Sigmoid colon (tissue), 7 donors: ENCODE results near the gene BBS4. TPM values are rescaled to one million over a fixed set of nuclear protein-coding genes. Genes with fewer than 3 reads are reported as not detected.
"Not testable (repeated sequence)": the region's sequence is repeated elsewhere in the genome, so short reads cannot be mapped to it uniquely, and the experiment has no call there.

ENCODE experiments used
- DNase-seq: peaks from one replicate; pipeline ENCODE4 v3.0.0-alpha.2; 2019
- H3K27ac ChIP-seq, 4 donors: fragments of 200-600 bp; sonication (generic); one replicate each; pipeline ENCODE4 v1.5.1; 2016 to 2019; ENCODE audit warnings: mild to moderate bottlenecking in 1 of 4
- H3K27me3 ChIP-seq, 3 donors: fragments of 200-600 bp; sonication (generic); one replicate each; pipeline ENCODE4 v1.5.1; 2019; ENCODE audit warnings: mild to moderate bottlenecking in 1 of 3
- H3K36me3 ChIP-seq, 4 donors: fragments of 200-600 bp; sonication (generic); one replicate each; pipeline ENCODE4 v1.5.1; 2016 to 2019
- H3K4me1 ChIP-seq, 4 donors: fragments of 200-600 bp; sonication (generic); one replicate each; pipeline ENCODE4 v1.5.1; 2017 to 2019
- H3K4me3 ChIP-seq, 4 donors: fragments of 200-600 bp; sonication (generic); one replicate each; pipeline ENCODE4 v1.5.1; 2017 to 2019; ENCODE audit warnings: mild to moderate bottlenecking in 2 of 4, moderate library complexity in 1 of 4
- H3K9me3 ChIP-seq, 4 donors: fragments of 200-600 bp in 3 of 4; sonication (generic) in 3 of 4; one replicate each; pipeline versions ENCODE4 v1.5.1 to v1.6.1; 2013 to 2019
- CTCF ChIP-seq, 4 experiments: fragments of 450-650 bp in 3 of 4; fragments of 200-600 bp in 1 of 4; IDR thresholded peaks; one replicate each; pipeline ENCODE4 v1.5.1; 2016 to 2019; ENCODE audit warnings: antibody characterized with exemption in 4 of 4, mild to moderate bottlenecking in 3 of 4, moderate library complexity in 2 of 4
- EP300 ChIP-seq, 4 donors: sonication (generic); formaldehyde crosslinking; IDR thresholded peaks; one replicate each; pipeline ENCODE4 v1.6.1; 2017; ENCODE audit warnings: antibody characterized with exemption in 4 of 4
- POLR2A ChIP-seq, 2 donors: fragments of 450-650 bp; IDR thresholded peaks; one replicate each; pipeline ENCODE4 v1.6.1; 2016; ENCODE audit warnings: antibody characterized with exemption in 2 of 2, mild to moderate bottlenecking in 2 of 2, moderate library complexity in 2 of 2
- POLR2AphosphoS5 ChIP-seq, 4 donors: sonication (generic); formaldehyde crosslinking; IDR thresholded peaks; one replicate each; pipeline ENCODE4 v1.6.1; 2017; ENCODE audit warnings: antibody characterized with exemption in 4 of 4
- WGBS, 2 donors: extraction: QIAGEN DNeasy Blood & Tissue Kit; methylation state at CpG; one replicate each; pipeline ENCODE4 v1.1.7; 2013; 5-methylcytosine and 5-hydroxymethylcytosine counted together
- intact Hi-C: fragments of 100-400 bp; cut with DNase I; formaldehyde crosslinking; loops from one replicate; pipeline ENCODE4 v1.15.1; 2023
- polyA plus RNA-seq, 3 donors: library from polyadenylated mRNA; stranded (reverse); fragments of 200-250 nt; gene quantifications; one replicate each; pipeline ENCODE4 v1.2.3, GENCODE V29; 2013
- total RNA-seq, 4 donors: library from RNA; depleted of rRNA; stranded (reverse); fragments of >200 nt; gene quantifications; one replicate each; pipeline ENCODE4 v1.1.0, GENCODE V29; 2016
- donor health status: healthy with polysubstance abuse.
- donor health status: Bipolar disorder and iron deficiency.
- donor health status: healthy.

Gene BBS4
- total and polyA plus RNA-seq, 7 donors = 4.4 to 34.3 (median 18.3) TPM

DNA sequence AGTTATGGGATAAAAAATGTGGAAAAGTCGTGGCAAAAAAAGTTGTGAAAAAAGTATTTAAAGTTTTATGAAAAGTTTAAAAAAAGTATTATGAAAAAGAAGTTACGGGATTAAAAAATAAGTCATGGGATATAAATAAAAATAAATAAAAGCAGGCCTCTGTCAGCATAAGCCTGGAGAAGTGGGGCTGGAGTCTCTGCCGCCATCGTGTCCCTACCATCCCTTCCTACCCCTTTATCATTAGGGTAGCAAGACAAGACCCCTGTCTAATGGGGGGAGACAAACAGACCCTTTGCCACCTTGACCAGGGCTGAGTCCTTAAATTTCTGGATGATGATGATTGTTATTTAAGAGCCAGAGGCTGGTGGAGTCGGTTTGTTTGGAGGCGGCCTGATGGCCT lies 16.2 kb upstream of the BBS4 start:
- intact Hi-C loops, H3K27me3 ChIP-seq, H3K4me1 ChIP-seq, H3K4me3 ChIP-seq, H3K36me3 ChIP-seq, H3K27ac ChIP-seq, H3K9me3 ChIP-seq: not testable (repeated sequence)
- WGBS, 2 donors = 91 to 98% methylated on average over 5 of the region's 6 CpGs
- peak; percentile 67 for DNase-seq

DNA sequence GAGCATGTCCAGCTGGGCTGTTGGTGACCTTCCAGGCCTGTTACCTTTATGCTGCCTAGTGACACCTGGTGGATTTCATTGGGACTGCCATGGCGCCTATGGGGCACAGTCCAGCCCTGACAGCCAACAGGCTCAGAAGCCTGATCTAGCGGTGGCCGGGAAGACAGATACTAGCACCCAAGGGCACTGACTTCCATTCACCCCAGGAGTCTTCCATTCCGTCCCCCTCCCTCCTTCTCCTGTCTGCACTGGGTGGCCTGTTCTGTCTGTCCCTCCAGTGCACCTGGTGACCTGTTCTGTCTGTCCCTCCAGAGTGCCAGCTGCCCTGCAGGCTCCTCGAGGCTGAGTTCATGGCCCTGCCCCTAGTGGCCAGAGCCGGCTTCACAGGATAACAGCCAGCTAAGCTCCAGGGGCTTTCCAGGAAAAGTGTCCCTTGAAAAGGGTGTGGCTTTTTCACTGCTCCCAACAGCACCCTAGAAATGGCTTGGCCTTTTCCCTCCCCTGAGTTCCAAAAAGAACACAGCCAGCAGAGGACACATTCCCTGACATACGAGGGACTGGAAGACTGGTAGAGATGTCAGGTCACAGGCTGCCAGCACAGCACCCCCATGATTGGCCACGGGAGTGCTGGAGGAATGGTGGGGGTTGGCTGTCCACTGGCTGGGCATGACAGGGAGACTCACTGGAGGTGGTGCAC lies 15.2 kb upstream of the BBS4 start:
- H3K27ac ChIP-seq, H3K27me3 ChIP-seq, H3K9me3 ChIP-seq, H3K36me3 ChIP-seq, intact Hi-C loops, H3K4me1 ChIP-seq, H3K4me3 ChIP-seq: not testable (repeated sequence)
- DNase-seq = peak; percentile 69
- 6% methylated on average over 8 of the region's 8 CpGs for WGBS, 2 donors
- TF ChIP-seq CTCF (IDR thresholded peaks at IDR 0.05) = peak; percentile 29 to 69 (median 62)

DNA sequence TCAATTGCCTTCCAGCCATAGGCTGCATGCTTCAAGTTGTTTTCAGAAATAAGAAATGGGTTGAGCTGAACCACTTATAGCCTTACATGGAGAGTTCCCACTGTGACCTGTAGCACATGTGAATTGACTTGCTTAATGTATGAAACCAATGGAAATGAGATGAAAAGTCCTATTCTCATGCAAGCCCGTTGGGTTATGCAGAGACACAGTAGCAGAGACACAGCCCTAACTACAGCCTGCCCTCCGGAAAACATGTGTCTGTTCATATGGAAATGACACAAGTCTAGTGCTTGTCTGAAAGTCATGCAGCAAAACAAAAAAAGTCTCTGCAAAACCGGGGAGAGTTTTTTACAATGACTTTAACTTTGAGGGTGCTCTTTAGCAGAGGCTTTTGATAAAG lies 14.5 kb upstream of the BBS4 start:
- TF ChIP-seq CTCF (IDR thresholded peaks at IDR 0.05) (no peak), EP300 (IDR thresholded peaks at IDR 0.05) (no peak), POLR2A (IDR thresholded peaks at IDR 0.05) (no peak), POLR2AphosphoS5 (IDR thresholded peaks at IDR 0.05) (no peak)
- peaks cover 0 to 12% (median 0%) of the 10 kb centered on the region in 3 donors for H3K27me3 ChIP-seq
- no peaks in the 10 kb centered on the region for H3K9me3 ChIP-seq
- 28 to 40% methylated on average over 3 of the region's 3 CpGs for WGBS, 2 donors
- no peak overlapping the region for H3K4me3 ChIP-seq
- H3K36me3 ChIP-seq = no peaks in the 10 kb centered on the region
- no peak overlapping the region for H3K27ac ChIP-seq
- H3K4me1 ChIP-seq = peaks cover 0 to 8% (median 3%) of the 10 kb centered on the region in 4 donors
- intact Hi-C loops = no loop called here
- no peak for DNase-seq

DNA sequence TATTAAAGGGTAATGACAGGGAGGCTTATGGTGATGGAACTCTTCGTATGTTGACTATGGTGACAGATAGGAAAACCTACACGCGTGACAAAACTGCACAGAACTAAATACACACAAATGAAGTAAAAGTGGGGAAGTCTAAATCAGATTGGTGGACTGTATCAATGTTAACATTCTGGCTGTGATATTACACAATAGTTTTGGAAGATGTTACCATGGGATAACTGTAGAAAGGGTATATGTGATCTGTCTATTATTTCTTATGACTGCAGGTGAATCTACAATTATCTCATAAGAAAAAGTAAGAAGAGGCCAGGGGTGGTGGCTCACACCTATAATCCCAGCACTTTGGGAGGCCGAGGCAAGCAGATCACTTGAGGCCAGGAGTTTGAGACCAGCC lies 9.2 kb upstream of the BBS4 start:
- no peak overlapping the region for H3K27ac ChIP-seq
- DNase-seq = no peak
- 91 to 92% methylated on average over 4 of the region's 4 CpGs for WGBS, 2 donors
- intact Hi-C loops = no loop called here
- TF ChIP-seq EP300 (IDR thresholded peaks at IDR 0.05) (no peak), POLR2AphosphoS5 (IDR thresholded peaks at IDR 0.05) (no peak), POLR2A (IDR thresholded peaks at IDR 0.05) (no peak), CTCF (IDR thresholded peaks at IDR 0.05) (no peak)
- no peaks in the 10 kb centered on the region for H3K4me1 ChIP-seq
- H3K9me3 ChIP-seq = no peaks in the 10 kb centered on the region
- no peak overlapping the region for H3K4me3 ChIP-seq
- H3K36me3 ChIP-seq = no peaks in the 10 kb centered on the region
- H3K27me3 ChIP-seq = peaks cover 0 to 14% (median 0%) of the 10 kb centered on the region in 3 donors

DNA sequence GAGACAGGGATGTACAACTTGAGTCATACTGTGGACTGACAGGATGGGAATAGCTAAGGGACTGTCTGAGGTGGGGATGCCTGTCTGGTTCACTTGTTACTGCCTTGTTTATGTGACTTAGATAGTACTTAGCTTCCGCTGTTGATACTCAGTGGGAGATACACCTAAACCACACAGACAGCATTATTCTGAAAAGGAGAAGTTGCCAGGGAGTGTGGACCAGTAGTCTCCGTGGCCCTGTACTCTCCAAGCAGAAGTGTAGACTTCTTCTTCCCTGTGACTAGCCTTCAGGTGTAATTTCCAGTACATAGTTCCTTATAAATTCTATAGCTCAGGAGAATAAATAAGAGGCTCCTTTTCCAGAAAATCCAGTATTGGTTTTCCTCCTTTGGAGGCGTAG lies 5.1 kb upstream of the BBS4 start:
- intact Hi-C loops = loop anchor here (10.0 kb wide), 3 partner anchors 86 to 374 kb away; partner anchors contain the start of genes HEXA and NEO1
- peaks cover 0 to 8% (median 0%) of the 10 kb centered on the region in 3 donors for H3K27me3 ChIP-seq
- DNase-seq = no peak
- TF ChIP-seq POLR2A (IDR thresholded peaks at IDR 0.05) (no peak), CTCF (IDR thresholded peaks at IDR 0.05) (no peak), EP300 (IDR thresholded peaks at IDR 0.05) (no peak), POLR2AphosphoS5 (IDR thresholded peaks at IDR 0.05) (no peak)
- 53 to 57% methylated on average over 3 of the region's 3 CpGs for WGBS, 2 donors
- H3K9me3 ChIP-seq = no peaks in the 10 kb centered on the region
- no peaks in the 10 kb centered on the region for H3K36me3 ChIP-seq
- H3K27ac ChIP-seq = no peak overlapping the region
- H3K4me1 ChIP-seq = peaks cover 0 to 7% (median 5%) of the 10 kb centered on the region in 4 donors
- H3K4me3 ChIP-seq = no peak overlapping the region
